DMS114 treated with DMSO at 0.1 percent for 48 hours (cell line): ENCODE data around the gene CAMK1D.
"Not testable (repeated sequence)": the region's sequence is repeated elsewhere in the genome, so short reads cannot be mapped to it uniquely, and the experiment has no call there.

ENCODE experiments used
- DNase-seq: peaks from one replicate; lab custom pipeline; 2025; ENCODE audit not compliant: unreplicated experiment; lab: John Stamatoyannopoulos, UW

Gene CAMK1D

GRCh38 chr10:12348870-12349628, at the start of gene CAMK1D:
TSS of gene CAMK1D (plus strand) at chr10:12349547.
- DNase-seq, result no peak

DNA sequence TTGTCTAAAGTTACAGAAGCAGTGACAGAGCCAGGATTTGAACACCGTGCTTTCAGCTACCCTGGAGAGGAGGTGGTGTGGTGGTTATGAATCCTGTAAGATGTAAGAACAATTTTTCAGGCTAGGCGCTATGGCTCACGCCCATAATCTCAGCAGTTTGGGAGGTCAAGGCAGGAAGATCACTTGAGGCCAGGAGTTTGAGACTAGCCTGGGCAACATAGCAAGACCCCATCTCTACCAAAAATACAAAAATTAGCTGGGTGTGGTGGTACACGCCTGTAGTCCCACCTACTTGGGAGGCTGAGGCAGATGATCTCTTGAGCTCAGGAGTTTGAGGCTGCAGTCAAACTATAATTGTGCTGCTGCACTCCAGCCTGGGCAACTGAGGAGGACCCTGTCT, 48.3 kb upstream of the CAMK1D start:
- not testable (repeated sequence) for DNase-seq

DNA sequence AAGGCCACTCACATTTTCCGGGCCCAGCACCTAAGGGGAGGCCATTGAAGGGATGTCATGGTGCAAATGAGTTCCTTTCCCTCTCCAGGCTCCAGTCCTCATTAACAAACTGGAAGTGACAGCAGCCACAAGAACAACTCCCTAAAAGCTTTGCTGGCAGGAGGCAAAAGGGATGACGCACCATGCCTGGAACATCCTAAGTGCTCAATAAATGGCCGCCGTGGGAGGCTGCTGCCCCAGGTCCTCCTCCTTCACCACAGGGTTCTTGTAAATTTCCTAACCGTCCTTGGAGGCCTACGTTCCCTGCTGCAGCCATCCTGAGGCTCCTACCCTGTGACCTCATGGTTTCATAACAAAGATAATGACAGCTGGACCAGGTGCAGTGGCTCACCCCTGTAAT, 41.3 kb upstream of the CAMK1D start:
- no peak for DNase-seq

GRCh38 chr10:12308736-12309375, 40.5 kb upstream of the CAMK1D start:
- no peak for DNase-seq

GRCh38 chr10:12309783-12310182, 39.6 kb upstream of the CAMK1D start:
- DNase-seq, result not testable (repeated sequence)

DNA sequence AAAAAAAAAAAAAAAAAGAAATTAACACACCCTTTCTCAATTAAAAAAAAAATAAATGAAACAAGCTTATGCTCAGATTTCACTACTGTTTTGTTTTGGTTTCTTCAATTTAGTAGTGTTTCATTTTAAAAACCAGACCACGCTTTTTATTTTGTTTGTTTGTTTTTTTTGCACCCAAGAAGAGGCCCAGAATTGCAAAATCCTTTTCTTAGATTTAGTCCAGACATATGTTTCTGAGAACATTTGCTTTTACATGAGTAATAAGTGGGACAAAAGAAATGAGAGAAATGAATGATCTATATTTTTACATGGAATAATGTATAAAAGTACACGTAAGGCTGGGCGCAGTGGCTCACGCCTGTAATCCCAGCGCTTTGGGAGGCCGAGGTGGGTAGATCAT, 34.5 kb upstream of the CAMK1D start:
- no peak for DNase-seq

DNA sequence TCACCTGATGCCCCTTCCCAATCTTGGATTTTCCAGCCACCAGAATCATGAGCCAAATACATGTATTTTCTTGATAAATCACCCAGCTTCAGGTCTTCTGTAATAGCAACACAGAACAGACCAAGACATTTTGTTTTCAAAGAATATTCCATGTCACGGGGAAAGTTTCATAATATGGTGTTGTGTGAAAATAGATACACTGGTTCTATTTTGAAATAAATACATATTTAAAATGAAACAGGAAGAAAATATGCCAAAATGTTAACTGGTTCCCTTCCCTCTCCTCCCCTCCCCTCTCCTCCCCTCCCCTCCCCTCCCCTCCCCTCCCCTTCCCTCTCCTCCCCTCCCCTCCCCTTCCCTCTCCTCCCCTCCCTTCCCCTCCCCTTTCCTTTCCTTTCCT, 30.3 kb upstream of the CAMK1D start:
- no peak for DNase-seq

- DNase-seq, result no peak
Measured at GRCh38 chr10:12320892-12321291, 28.5 kb upstream of the CAMK1D start.

DNA sequence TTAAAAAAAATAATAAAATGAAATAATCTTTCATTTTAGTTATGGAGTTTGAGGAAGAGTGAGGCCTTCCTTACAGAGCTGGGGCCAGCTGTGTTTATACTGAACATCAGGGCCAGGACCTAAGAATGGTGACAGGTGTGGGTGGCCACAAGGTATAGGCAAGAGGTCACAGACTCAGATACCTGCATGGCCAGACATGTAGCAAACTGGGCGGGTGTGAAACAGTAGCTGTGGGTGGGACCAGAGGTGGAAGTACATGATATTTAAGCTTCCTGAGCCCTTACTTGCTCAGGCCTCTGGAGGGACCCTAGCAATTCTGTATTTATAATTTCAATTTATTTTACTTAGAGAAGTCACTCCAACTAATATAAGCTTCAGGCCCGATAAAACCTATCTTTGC, 27.7 kb upstream of the CAMK1D start:
- no peak for DNase-seq

DNA sequence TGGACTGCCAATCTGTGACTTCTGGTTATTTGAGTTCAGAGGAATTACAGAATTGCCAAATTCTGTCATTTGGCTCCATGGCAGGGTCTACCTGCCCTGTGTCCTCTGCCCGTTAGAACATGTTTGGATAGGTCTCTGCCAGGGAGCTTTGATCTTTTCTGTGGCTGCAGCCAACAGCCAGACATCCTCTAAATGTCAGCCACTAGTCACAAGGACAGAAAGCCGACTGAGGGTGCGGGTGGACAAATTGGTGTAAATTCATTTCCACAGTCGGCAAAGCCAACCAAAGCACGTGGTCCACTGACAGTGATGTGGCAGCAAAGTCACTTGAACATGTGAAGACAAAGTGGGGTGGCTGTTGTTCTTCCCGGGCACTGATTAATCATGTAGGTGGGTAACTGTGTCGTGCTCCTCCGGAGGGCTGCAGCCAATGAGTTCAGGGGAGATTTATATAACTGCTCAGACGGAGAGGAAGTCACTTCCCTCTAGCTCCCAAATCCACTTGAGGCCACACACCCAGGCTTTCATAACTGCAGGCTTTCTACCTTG, 26.7 kb upstream of the CAMK1D start:
- no peak for DNase-seq

DNA sequence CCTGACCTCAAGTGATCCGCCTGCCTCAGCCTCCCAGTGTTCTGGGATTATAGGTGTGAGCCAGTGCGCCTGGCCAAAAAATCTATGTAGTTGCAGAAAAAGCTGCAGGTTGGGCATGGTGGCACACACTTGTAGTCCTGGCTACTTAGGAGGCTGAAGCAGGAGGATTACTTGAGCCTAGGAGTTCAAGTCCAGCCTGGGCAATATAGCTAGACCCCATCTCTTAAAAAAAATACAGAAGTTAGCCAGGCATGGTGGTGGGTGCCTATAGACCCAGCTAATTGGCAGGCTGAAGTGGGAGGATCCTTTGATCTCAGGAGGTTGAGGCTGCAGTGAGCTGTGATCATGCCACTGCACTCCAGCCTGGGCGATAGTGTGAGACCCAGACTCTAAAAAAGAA, 24.8 kb upstream of the CAMK1D start:
- no peak for DNase-seq

DNA sequence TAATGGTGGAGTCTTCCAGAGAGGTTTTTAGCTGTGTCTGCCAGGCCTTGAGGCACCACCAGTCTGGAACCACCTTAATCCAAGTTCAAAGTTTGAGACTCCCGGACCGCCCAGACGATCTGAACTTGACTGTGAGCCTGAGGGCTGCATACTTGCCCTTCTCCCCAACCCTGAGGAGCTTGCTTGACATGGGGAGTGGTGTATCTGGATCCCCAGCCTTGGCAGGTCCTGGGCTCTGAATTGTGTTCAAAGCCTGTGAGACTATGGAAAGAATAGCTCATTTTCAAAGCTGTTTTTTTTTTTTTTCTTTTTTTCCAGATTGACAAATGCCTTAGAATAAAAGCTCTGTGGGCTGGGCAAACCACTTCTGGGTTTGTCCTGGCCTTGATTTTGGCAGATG, 22.3 kb upstream of the CAMK1D start:
- no peak for DNase-seq

GRCh38 chr10:12327476-12327875, 21.9 kb upstream of the CAMK1D start:
- DNase-seq, result no peak

DNA sequence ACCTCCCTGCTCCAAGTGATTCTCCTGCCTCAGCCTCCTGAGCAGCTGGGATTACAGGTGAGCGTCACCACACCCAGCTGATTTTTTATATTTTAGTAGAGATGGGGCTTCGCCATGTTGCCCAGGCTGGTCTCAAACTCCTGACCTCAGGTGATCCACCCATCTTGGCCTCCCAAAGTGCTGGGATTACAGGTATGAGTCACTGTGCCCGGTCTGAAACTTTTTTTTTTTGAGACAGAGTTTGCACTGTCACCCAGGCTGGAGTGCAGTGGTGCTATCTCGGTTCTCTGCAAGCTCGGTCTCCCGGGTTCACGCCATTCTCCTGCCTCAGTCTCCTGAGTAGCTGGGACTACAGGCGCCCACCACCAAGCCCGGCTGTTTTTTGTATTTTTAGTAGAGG, 21.0 kb upstream of the CAMK1D start:
- not testable (repeated sequence) for DNase-seq

- DNase-seq, result no peak
Measured at GRCh38 chr10:12332572-12333379, 16.6 kb upstream of the CAMK1D start.

DNA sequence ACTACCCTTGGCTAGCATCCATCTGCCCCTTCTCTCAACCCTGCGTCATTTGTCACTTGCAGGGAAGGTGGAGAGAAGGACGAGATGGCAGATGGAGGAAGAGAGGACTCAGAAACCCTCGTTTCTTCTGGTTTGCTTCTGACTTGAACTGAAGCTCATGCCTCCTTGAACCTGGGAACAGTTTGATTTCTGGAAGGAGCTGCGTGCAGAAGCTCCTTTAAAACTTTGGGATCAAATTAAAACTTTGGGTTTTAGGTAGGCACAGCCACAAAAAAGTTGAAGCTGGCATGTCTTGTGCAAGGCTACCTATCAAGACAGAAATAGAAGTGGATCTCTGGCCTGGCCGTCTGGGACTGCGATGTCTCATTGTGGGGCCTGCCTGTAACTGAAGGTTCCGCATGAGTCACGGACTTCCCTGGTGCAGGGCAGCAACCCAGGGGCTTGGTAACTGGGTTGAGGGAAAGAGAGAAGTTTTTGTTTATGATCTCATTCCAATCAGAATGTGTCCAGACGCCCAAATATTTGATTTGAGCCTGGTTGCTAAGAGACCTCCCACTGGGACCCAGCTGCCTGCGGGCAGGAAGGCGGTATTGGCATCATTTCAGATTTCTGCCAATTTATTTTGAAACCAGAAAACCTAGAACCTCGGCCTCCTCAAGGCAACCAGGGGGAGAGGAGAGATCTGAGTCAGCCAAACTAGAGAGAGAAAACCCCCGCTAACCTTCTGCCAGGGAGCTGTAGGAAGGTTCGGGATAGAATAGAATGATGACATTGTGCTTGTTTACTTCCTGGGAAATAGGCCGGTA, 15.8 kb upstream of the CAMK1D start:
- DNase-seq, result no peak

DNA sequence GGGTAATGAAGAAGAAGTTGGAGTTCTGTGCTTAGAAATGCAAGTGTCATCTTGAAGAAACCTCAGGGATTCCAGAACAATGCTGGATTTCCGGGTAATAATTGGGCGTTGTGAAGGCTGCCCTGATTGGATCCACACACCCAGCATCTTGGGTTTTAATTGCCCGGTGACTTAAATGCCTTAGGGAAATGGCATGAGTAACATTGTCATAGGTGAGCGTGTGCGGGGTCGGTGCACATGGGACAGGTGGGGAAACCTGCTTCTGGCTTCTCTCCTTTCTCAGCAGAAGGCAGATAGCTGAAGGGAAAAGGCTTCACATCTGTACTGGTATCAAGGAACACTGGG, 15.2 kb upstream of the CAMK1D start:
- DNase-seq, result no peak

GRCh38 chr10:12335169-12335568, 14.2 kb upstream of the CAMK1D start:
- not testable (repeated sequence) for DNase-seq

DNA sequence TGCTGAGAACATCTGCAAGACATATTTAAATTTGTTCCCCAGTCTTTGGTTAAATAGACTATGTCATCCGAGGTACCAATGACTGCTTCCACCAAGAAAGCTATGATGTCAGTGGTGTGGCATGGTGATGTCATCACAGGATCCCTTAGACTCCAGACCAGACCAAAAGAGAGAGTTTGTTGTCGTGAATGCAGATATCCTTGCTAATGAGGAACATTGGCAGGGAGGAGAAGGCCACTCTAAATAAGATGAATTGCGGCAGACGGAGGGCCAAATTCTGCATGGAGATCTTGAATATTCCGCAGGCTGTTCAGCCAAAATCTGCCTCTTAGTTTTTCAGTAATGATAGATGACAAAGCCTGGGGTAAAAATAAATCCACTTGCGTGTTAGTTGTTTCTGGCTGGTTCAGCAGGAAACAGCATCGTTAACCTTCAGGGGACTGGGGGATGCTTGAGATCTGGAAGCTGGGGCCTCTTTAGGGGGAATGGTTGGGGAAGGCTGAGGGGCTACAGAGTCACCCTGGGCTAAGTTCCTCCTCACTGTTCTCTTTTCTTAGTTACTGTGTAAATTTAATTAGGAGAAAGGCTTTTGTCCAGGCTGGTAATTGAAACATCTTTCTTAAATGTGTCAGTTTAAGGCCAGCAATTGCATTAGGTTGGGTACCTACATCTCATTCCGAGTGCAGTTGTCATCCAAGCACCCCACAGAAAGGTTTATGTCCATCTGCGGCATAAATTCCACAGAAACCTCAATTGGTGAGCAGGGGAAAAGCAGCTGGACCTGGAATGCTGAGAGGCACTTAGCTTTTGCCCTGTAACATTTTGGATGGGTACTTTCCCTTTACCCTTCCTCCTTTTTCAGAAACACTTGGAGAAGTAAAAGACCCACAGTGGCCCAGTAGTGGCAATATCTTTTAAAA, 11.6 kb upstream of the CAMK1D start:
- DNase-seq, result no peak

GRCh38 chr10:12338981-12339380, 10.4 kb upstream of the CAMK1D start:
- DNase-seq, result no peak
